Mucosa of rectum (tissue), 2 donors: ENCODE measurements around the gene TIMP2.
A peak's percentile ranks its signal among the peaks of the same experiment; 100 is the strongest.

Experiments
- H3K27ac ChIP-seq, 2 donors: one replicate each; pipeline ENCODE4 v1.7.0; 2013; ENCODE audit warnings: inconsistent platforms in 2 of 2, low read depth in 2 of 2, low read length in 2 of 2
- H3K27me3 ChIP-seq, 2 donors: one replicate each; pipeline ENCODE4 v1.7.0; 2013; ENCODE audit warnings: low read length in 2 of 2; ENCODE audit not compliant: control insufficient read depth in 2 of 2, insufficient read depth in 2 of 2
- H3K36me3 ChIP-seq, 2 donors: one replicate each; pipeline ENCODE4 v1.7.0; 2013; ENCODE audit warnings: low read length in 2 of 2; ENCODE audit not compliant: control insufficient read depth in 2 of 2, insufficient read depth in 2 of 2
- H3K4me1 ChIP-seq, 2 donors: one replicate each; pipeline ENCODE4 v1.7.0; 2013; ENCODE audit warnings: low read length in 2 of 2, mild to moderate bottlenecking in 1 of 2; ENCODE audit not compliant: control insufficient read depth in 2 of 2, insufficient read depth in 2 of 2
- H3K4me3 ChIP-seq, 2 donors: one replicate each; pipeline ENCODE4 v1.7.0; 2013; ENCODE audit warnings: low read length in 2 of 2
- H3K9ac ChIP-seq, 2 donors: one replicate each; pipeline ENCODE4 v1.7.0; 2013; ENCODE audit warnings: low read length in 2 of 2, low read depth in 1 of 2, mild to moderate bottlenecking in 1 of 2
- H3K9me3 ChIP-seq, 2 donors: one replicate each; pipeline ENCODE4 v1.7.0; 2013; ENCODE audit warnings: low read length in 2 of 2; ENCODE audit not compliant: control insufficient read depth in 2 of 2
- donor health status: healthy.
- donor health status: Normal muscosa, but diverticular disease.

The TIMP2 gene

DNA sequence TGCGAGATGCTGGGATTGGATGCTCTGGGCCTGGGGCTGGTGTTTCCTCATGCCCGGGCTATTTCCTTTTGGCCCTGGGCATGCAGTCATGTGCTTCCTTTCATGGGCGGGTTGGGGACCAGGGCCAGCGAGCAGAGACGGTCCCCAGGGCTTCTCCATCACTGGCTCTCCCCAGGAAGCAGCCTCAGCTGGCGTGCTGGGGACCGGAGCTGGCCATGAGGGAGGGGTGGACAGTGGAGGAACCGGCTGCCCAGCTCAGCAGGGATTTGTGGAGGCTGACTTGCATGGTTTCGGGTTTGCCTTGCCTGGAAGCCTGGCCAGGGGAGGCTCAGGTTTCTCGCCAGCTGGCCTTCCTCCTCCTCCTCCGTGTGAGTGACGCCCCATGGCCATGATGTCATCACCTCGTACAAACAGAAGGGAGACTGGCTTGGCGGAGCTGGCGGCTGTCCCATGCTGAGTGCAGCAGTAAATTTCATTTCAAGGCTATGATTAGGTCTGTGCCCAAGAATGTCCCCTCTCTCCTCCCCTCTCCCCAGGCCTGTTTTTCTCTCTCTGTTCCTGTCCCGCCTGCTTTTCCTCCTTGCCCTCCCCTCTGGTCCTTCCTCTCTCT, 8.9 kb upstream of the TIMP2 start:
- peak overlapping the region; percentile 27 to 30 for H3K9ac ChIP-seq
- peaks cover 0 to 2% of the 10 kb centered on the region in 2 donors for H3K27me3 ChIP-seq
- peaks cover 5 to 10% of the 10 kb centered on the region in 2 donors for H3K4me1 ChIP-seq
- H3K27ac ChIP-seq, result peak overlapping the region; percentile 60 to 66
- H3K9me3 ChIP-seq, result no peaks in the 10 kb centered on the region
- H3K4me3 ChIP-seq, result peak overlapping the region; percentile 1 to 4
- H3K36me3 ChIP-seq, result no peaks in the 10 kb centered on the region

DNA sequence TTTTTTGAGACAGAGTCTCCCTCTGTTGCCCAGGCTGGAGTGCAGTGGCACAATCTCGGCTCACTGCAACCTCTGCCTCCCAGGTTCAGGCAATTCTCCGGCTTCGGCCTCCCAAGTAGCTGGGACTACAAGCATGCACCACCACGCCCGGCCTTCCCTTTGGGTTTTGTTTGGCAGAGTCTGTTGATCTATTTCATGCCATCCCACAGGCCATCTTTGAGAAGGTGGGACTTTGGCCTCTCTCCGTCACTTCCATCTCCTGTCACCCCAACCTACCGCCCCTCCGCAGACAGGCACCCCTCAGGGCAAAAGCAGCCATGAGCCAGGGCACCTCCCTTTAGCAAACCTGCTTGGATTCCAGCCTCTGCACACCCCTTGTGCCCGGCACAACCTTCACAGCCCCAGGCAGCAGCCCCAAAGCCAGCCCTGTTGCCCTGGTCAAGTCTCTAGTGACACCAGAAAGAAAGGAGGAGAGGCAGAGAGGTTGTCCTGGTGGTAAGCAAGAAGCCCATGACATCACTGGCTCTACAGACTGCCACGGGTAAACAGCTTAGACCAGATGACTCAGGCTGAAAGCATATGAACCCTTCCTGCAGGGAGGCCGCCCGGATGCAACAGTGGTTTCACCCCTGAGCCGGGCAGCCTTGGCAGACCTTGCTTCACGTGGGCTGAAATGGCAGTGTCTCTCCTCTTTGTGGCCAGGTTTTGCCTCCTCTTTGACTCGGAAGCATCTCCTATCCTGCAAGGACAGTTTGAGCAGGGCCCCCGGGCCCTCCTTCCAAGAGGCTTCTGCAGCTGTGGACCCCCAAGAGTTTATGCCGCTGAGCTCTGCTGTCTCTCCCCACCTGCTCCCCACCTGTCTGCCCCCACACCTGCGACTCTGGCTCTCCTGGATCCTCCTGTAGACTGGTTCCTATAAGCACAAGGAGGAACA, 8.1 kb upstream of the TIMP2 start:
- no peaks in the 10 kb centered on the region for H3K36me3 ChIP-seq
- no peak overlapping the region for H3K9ac ChIP-seq
- peaks cover 5 to 10% of the 10 kb centered on the region in 2 donors for H3K4me1 ChIP-seq
- no peaks in the 10 kb centered on the region for H3K9me3 ChIP-seq
- peak overlapping the region; percentile 60 to 66 for H3K27ac ChIP-seq
- H3K4me3 ChIP-seq, result no peak overlapping the region
- H3K27me3 ChIP-seq, result peaks cover 1 to 2% of the 10 kb centered on the region in 2 donors

DNA sequence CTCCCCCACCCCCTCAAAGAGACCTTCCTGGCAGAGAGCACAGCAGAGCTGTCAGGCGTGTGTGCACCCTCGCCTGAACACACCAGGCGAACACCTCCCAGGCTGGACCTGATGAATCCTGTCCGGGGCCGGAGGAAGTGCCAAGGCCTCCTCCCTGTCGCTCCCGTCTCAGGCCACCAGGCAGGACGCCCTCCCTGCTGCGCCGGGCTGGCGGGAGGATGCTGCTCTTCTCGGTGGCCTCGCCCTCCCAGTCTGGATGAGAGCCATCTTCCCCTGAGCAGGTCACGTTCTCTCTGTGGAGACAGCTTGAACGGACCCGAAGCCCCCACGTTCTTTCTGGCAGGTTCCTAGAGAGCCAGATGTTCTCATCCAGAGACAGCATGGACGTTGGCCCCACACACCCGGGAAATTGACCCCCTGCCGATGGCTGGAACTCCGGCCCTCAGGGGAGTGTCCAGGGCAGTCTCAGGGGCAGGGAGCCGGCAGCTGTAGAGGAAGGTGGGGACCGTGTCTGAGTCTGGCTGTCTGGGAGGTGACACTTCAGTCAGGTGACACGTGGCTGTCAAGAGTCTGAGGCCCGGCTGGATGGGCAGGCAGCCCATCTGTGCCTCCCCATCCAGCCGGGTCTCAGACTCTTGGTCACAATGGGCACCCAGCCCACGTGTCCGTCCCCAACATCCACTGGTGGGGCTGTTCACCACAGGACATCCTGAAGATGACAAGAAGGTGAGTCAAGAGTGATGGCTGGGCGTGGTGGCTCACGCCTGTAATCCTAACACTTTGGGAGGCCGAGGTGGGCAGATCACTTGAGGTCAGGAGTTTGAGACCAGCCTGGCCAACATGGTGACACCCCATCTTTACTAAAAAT, 5.0 kb upstream of the TIMP2 start:
- peaks cover 5 to 10% of the 10 kb centered on the region in 2 donors for H3K4me1 ChIP-seq
- no peaks in the 10 kb centered on the region for H3K9me3 ChIP-seq
- no peak overlapping the region for H3K27ac ChIP-seq
- H3K4me3 ChIP-seq, result no peak overlapping the region
- no peak overlapping the region for H3K9ac ChIP-seq
- peaks cover 2 to 8% of the 10 kb centered on the region in 2 donors for H3K27me3 ChIP-seq
- no peaks in the 10 kb centered on the region for H3K36me3 ChIP-seq

DNA sequence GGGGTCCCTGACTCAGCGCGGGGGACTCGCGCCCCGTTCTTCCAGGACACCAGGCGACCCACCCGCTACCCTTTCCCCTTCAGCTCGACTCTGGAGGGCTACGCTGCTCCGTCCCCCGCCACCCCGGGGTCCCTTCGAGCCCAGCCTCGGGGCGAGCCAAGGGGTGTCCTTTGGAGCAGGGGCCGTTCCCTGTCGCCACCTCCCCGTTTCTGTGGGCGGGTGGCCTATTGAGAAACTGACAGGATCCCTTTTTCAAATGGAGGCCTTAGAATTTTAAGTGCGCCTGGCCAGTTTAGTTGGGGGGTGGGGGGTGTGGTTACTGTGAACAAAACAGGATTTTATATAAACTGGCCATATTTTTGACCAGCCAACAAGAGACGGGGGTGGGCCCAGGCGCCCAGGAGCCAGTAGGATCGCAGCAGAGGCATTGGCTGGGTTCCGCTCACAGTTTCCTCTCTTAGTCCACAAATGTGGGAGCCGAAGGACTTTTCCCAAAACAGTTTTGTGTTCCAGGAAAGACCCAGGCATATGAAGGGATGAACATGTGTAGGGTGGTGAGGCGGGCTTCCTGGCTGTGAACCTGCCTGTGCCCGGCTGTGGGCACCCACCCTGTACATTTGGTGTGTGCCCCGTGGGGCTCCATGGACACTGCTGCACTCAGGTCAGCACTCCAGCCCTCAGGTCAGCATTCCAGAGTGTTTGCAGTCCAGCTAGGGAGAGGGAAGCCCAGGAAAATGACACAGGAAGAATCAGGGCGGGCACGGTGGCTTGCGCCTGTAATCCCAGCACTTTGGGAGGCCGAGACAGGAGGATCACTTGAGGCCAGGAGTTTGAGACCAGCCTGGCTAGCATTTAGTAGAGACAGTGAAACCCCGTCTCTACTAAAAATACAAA, 722 bp upstream of the TIMP2 start:
- peak overlapping the region; percentile 45 to 50 for H3K4me3 ChIP-seq
- peaks cover 9 to 15% of the 10 kb centered on the region in 2 donors for H3K4me1 ChIP-seq
- peak overlapping the region; percentile 35 to 52 for H3K9ac ChIP-seq
- H3K27me3 ChIP-seq, result peaks cover 2 to 8% of the 10 kb centered on the region in 2 donors
- H3K36me3 ChIP-seq, result no peaks in the 10 kb centered on the region
- H3K9me3 ChIP-seq, result no peaks in the 10 kb centered on the region
- H3K27ac ChIP-seq, result peak overlapping the region; percentile 86

DNA sequence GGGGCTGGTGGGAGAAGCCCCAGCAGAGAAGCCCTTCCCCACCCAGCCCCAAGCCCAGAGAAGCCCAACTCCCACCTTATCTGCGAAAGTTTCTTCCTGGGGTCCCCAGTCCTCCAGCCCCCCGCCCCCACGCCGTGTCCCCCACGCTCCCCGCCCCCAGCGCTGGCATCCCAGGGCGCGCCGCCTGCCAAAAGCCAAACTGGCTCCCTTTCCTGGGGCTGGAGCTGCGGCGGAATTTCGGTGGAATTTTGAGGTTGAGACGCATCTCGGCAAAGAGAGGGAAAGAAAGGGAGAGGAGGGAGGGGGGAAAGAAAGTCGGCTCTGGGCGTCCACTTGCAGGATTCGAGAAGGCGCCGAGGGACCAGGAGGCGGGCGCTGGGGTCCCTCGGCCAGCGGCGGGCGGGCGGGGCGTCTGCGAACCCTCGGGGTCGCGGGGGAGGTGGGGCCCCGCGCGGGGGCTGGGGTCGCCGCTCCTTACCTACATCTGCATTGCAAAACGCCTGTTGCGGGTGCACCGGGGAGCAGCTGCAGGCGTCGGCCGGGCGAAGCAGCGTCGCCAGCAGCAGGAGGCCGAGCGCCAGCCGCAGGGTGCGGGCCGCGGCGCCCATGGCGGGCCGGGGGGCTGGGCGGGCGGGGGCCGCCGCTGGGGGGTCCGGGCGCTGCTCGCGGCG, 571 bp downstream of the TIMP2 start:
- H3K9me3 ChIP-seq, result no peaks in the 10 kb centered on the region
- peak overlapping the region; percentile 51 to 84 for H3K27ac ChIP-seq
- H3K4me1 ChIP-seq, result peaks cover 15% of the 10 kb centered on the region in 2 donors
- peak overlapping the region; percentile 61 to 79 for H3K4me3 ChIP-seq
- peaks cover 0 to 8% of the 10 kb centered on the region in 2 donors for H3K27me3 ChIP-seq
- H3K36me3 ChIP-seq, result no peaks in the 10 kb centered on the region
- H3K9ac ChIP-seq, result peak overlapping the region; percentile 58 to 60

DNA sequence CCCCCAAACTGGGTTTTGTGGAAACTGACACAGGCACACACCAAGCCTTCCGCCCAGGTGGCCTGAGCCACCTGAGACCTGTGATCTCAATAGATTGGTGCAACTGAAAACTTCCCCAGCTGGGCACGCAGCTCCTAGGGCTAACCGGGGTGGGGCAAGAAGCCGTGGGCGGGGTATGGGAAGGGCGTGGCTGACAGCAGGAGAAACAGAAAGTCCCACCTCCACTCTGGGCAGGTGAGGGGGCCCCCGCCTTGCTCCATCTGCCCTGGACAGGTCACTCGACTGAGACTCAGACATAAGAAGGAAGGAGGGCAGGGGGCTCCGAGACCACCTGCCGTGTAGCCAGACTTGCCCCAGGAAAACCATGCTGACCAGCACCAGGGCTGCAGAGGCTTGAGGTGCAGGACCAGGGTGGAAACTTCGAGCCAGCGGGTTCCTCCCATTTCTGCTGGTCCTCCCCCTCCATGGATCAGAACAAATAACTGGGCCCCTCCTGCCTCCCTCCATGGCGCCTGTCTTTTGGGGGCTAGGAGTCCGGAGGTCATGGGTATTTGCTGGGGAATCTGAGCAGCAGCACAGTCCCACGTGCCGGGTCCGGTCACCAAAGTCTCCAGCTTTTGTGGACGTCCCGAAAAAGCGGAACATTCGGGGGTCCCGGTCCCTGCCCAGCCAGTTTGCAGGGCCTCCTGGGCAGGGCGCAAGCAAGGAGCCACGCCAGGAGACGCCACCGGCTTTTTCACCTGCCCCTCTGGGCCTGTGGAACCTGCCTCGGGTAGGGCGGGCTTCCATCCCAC, 1.3 kb downstream of the TIMP2 start:
- peak overlapping the region; percentile 58 to 60 for H3K9ac ChIP-seq

DNA sequence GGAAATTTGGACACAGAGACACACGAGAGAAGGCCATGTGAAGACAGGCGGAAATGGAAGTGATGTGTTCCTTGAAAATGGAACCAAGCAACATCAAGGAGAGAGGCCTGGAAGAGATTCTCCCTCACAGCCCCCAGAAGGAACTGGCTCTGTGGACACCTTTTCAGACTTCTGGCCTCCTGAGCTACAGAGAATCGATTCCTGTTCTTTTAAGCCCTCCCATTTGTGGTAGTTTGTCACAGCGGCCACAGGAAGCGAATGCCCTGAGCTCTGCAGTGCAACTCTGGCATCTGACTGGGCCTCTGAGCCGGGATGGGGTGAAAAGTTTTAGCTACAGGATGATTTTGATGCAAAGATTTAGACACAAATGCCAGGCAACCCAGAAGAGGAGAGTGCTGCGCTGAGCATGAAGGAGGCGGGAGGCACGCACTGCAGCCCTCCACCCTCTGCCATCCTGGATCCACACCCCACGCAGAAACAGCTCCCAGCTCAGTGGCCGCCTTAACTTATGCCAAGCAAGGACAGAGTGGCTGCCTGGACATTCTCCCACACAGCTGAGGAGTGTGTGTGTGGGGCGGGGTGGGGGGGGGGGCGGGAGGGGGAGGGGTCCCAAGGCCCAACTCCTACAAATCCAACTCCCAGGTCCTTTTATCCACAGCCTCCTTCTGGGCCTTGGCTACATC, 2.2 kb downstream of the TIMP2 start:
- Histone ChIP-seq H3K9ac (peak overlapping the region; percentile 47 to 58), H3K27ac (peak overlapping the region; percentile 63 to 84), H3K4me3 (peak overlapping the region; percentile 3 to 79), H3K9me3 (no peaks in the 10 kb centered on the region), H3K4me1 (peaks cover 15 to 17% of the 10 kb centered on the region in 2 donors), H3K27me3 (peaks cover 0 to 6% of the 10 kb centered on the region in 2 donors), H3K36me3 (no peaks in the 10 kb centered on the region)

More for the DNA sequence above, 1.3 kb downstream of the TIMP2 start:
- H3K4me3 ChIP-seq, result peak overlapping the region; percentile 61 to 79
- peaks cover 0 to 8% of the 10 kb centered on the region in 2 donors for H3K27me3 ChIP-seq
- no peaks in the 10 kb centered on the region for H3K36me3 ChIP-seq
- H3K9me3 ChIP-seq, result no peaks in the 10 kb centered on the region
- peak overlapping the region; percentile 63 to 84 for H3K27ac ChIP-seq
- H3K4me1 ChIP-seq, result peaks cover 15% of the 10 kb centered on the region in 2 donors

DNA sequence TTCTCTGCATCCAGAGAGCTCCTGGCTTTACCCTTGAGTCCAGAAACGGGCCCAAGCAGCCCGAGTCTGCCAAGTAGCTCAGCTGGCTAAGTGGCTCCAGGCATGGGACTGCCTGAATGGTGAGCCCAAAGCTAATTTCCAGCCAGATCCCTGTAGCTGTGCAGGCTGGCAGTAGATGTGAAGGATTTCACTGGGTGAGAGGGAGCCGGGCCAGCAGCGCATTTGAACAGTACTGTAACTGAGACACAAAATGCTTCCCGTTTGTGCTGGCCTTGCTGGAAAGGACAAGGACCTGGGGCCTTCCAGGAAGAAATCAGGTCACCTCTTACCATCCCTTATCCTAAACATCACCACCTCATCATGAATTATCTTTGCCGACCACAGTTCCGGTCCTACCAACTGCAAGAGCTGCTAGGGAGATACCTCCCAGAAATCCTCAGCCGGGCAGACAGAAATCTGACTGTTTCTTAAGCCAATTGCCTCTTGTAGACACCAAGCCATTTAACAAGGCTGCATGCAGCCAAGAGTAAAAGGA, 3.7 kb downstream of the TIMP2 start:
- H3K4me1 ChIP-seq, result peaks cover 17 to 24% of the 10 kb centered on the region in 2 donors
- H3K9ac ChIP-seq, result no peak overlapping the region
- peak overlapping the region in 1 of 2 donors; percentile 40 for H3K27ac ChIP-seq
- H3K27me3 ChIP-seq, result peaks cover 0 to 6% of the 10 kb centered on the region in 2 donors
- no peak overlapping the region for H3K4me3 ChIP-seq
- no peaks in the 10 kb centered on the region for H3K36me3 ChIP-seq
- no peaks in the 10 kb centered on the region for H3K9me3 ChIP-seq
